ENCODE measurements around the gene ABCC5. TPM values are rescaled to one million over a fixed set of nuclear protein-coding genes. Genes with fewer than 3 reads are reported as not detected.
"Not testable (repeated sequence)": the region's sequence is repeated elsewhere in the genome, so short reads cannot be mapped to it uniquely, and the experiment has no call there.

Gene ABCC5
- total and polyA plus RNA-seq, 3 experiments from 2014 or later, result 9.5 to 19.0 (median 18.1) TPM

- Histone ChIP-seq H3K4me1 (ENCODE audit: insufficient read depth, low read length) (no peaks in the 10 kb centered on the region), H3K27ac (ENCODE audit: low read depth, low read length) (no peak overlapping the region), H3K36me3 (ENCODE audit: insufficient read depth, low read length) (no peaks in the 10 kb centered on the region), H3K9me3 (ENCODE audit: low read length) (no peaks in the 10 kb centered on the region), H3K27me3 (ENCODE audit: insufficient read depth, low read length, poor library complexity, severe bottlenecking) (no peaks in the 10 kb centered on the region), H3K4me3 (ENCODE audit: low read length) (no peak overlapping the region)
- Mint-ChIP-seq H3K4me3 (no peak overlapping the region), H3K27ac (peak overlapping the region in 1 of 8 donors; percentile 55), H3K4me1 (no peaks in the 10 kb centered on the region), H3K9me3 (no peaks in the 10 kb centered on the region), H3K36me3 (no peaks in the 10 kb centered on the region), H3K27me3 (peaks cover 0 to 1% of the 10 kb centered on the region in 2 donors)
- CTCF ChIA-PET, result no interaction called here
- POLR2A ChIA-PET, result no interaction called here
- DNase-seq, result no peak
Measured at GRCh38 chr3:184042617-184043016, 24.9 kb upstream of the ABCC5 start.

GRCh38 chr3:184040010-184040409 is 22.3 kb upstream of the ABCC5 start:
- Mint-ChIP-seq H3K9me3 (no peaks in the 10 kb centered on the region), H3K36me3 (no peaks in the 10 kb centered on the region), H3K4me3 (no peak overlapping the region), H3K27me3 (peaks cover 0 to 3% of the 10 kb centered on the region in 2 donors), H3K27ac (no peak overlapping the region), H3K4me1 (no peaks in the 10 kb centered on the region)
- Histone ChIP-seq H3K27ac (ENCODE audit: low read depth, low read length) (no peak overlapping the region), H3K27me3 (ENCODE audit: insufficient read depth, low read length, poor library complexity, severe bottlenecking) (no peaks in the 10 kb centered on the region), H3K4me3 (ENCODE audit: low read length) (no peak overlapping the region), H3K9me3 (ENCODE audit: low read length) (no peaks in the 10 kb centered on the region), H3K4me1 (ENCODE audit: insufficient read depth, low read length) (no peaks in the 10 kb centered on the region), H3K36me3 (ENCODE audit: insufficient read depth, low read length) (no peaks in the 10 kb centered on the region)
- DNase-seq, result no peak
- ChIA-PET POLR2A (no interaction called here), CTCF (no interaction called here)

- H3K36me3 Mint-ChIP-seq, result no peaks in the 10 kb centered on the region
- H3K4me3 ChIP-seq (ENCODE audit: low read length), result no peak overlapping the region
- H3K4me1 Mint-ChIP-seq, result no peaks in the 10 kb centered on the region
- DNase-seq, result no peak
- no peak overlapping the region for H3K4me3 Mint-ChIP-seq
- ChIA-PET CTCF (no interaction called here), POLR2A (no interaction called here)
- no peaks in the 10 kb centered on the region for H3K36me3 ChIP-seq (ENCODE audit: insufficient read depth, low read length)
- H3K27ac Mint-ChIP-seq, result no peak overlapping the region
- H3K27me3 ChIP-seq (ENCODE audit: insufficient read depth, low read length, poor library complexity, severe bottlenecking), result no peaks in the 10 kb centered on the region
- H3K27me3 Mint-ChIP-seq, result peaks cover 0 to 2% of the 10 kb centered on the region in 2 donors
- no peak overlapping the region for H3K27ac ChIP-seq (ENCODE audit: low read depth, low read length)
- no peaks in the 10 kb centered on the region for H3K9me3 ChIP-seq (ENCODE audit: low read length)
- H3K4me1 ChIP-seq (ENCODE audit: insufficient read depth, low read length), result no peaks in the 10 kb centered on the region
- H3K9me3 Mint-ChIP-seq, result no peaks in the 10 kb centered on the region
Measured at GRCh38 chr3:184039414-184039813, 21.7 kb upstream of the ABCC5 start.

GRCh38 chr3:184038307-184038706 is 20.6 kb upstream of the ABCC5 start:
- H3K4me1 Mint-ChIP-seq; H3K36me3 Mint-ChIP-seq; H3K27me3 ChIP-seq (ENCODE audit: insufficient read depth, low read length, poor library complexity, severe bottlenecking); H3K4me3 Mint-ChIP-seq; H3K9me3 ChIP-seq (ENCODE audit: low read length); H3K4me1 ChIP-seq (ENCODE audit: insufficient read depth, low read length); H3K36me3 ChIP-seq (ENCODE audit: insufficient read depth, low read length); POLR2A ChIA-PET; CTCF ChIA-PET; H3K4me3 ChIP-seq (ENCODE audit: low read length); H3K9me3 Mint-ChIP-seq; H3K27me3 Mint-ChIP-seq; DNase-seq; H3K27ac ChIP-seq (ENCODE audit: low read depth, low read length): not testable (repeated sequence)
- peak overlapping the region in 1 of 8 donors; percentile 91 for H3K27ac Mint-ChIP-seq

- no peaks in the 10 kb centered on the region for H3K9me3 ChIP-seq (ENCODE audit: low read length)
- POLR2A ChIA-PET, result no interaction called here
- Mint-ChIP-seq H3K4me1 (no peaks in the 10 kb centered on the region), H3K27me3 (peaks cover under 1 to 2% of the 10 kb centered on the region in 2 donors), H3K27ac (no peak overlapping the region), H3K36me3 (no peaks in the 10 kb centered on the region), H3K4me3 (no peak overlapping the region), H3K9me3 (no peaks in the 10 kb centered on the region)
- no peaks in the 10 kb centered on the region for H3K27me3 ChIP-seq (ENCODE audit: insufficient read depth, low read length, poor library complexity, severe bottlenecking)
- H3K27ac ChIP-seq (ENCODE audit: low read depth, low read length), result no peak overlapping the region
- CTCF ChIA-PET, result no interaction called here
- no peak for DNase-seq
- H3K4me1 ChIP-seq (ENCODE audit: insufficient read depth, low read length), result no peaks in the 10 kb centered on the region
- H3K36me3 ChIP-seq (ENCODE audit: insufficient read depth, low read length), result no peaks in the 10 kb centered on the region
- H3K4me3 ChIP-seq (ENCODE audit: low read length), result no peak overlapping the region
Measured at GRCh38 chr3:184037816-184038215, 20.1 kb upstream of the ABCC5 start.

- POLR2A ChIA-PET, result no interaction called here
- H3K4me3 ChIP-seq (ENCODE audit: low read length), result no peak within 1 kb of the TSS
Measured at GRCh38 chr3:184031187-184031792, 13.6 kb upstream of the ABCC5 start, which contains the start of gene HTR3D. TSS of gene HTR3D (plus strand) at chr3:184031742. CDS start at chr3:184031742, 0 bp downstream.

GRCh38 chr3:184030536-184030935 is 12.9 kb upstream of the ABCC5 start:
- peaks cover 7 to 29% of the 10 kb centered on the region in 2 donors for H3K27me3 Mint-ChIP-seq
- CTCF ChIA-PET, result no interaction called here
- H3K27me3 ChIP-seq (ENCODE audit: insufficient read depth, low read length, poor library complexity, severe bottlenecking), result no peaks in the 10 kb centered on the region
- H3K4me3 ChIP-seq (ENCODE audit: low read length), result no peak overlapping the region
- H3K9me3 Mint-ChIP-seq, result no peaks in the 10 kb centered on the region
- no peak overlapping the region for H3K27ac ChIP-seq (ENCODE audit: low read depth, low read length)
- H3K9me3 ChIP-seq (ENCODE audit: low read length), result no peaks in the 10 kb centered on the region
- H3K4me1 ChIP-seq (ENCODE audit: insufficient read depth, low read length), result no peaks in the 10 kb centered on the region
- H3K4me3 Mint-ChIP-seq, result no peak overlapping the region
- no peaks in the 10 kb centered on the region for H3K36me3 ChIP-seq (ENCODE audit: insufficient read depth, low read length)
- H3K36me3 Mint-ChIP-seq, result no peaks in the 10 kb centered on the region
- DNase-seq, result no peak
- POLR2A ChIA-PET, result no interaction called here
- no peaks in the 10 kb centered on the region for H3K4me1 Mint-ChIP-seq
- H3K27ac Mint-ChIP-seq, result no peak overlapping the region

More at GRCh38 chr3:184031187-184031792, 13.6 kb upstream of the ABCC5 start, which contains the start of gene HTR3D:
- Histone ChIP-seq H3K36me3 (ENCODE audit: insufficient read depth, low read length) (no peaks in the 10 kb centered on the region), H3K4me1 (ENCODE audit: insufficient read depth, low read length) (no peaks in the 10 kb centered on the region), H3K9me3 (ENCODE audit: low read length) (no peaks in the 10 kb centered on the region), H3K27ac (ENCODE audit: low read depth, low read length) (no peak within 1 kb of the TSS), H3K27me3 (ENCODE audit: insufficient read depth, low read length, poor library complexity, severe bottlenecking) (no peaks in the 10 kb centered on the region)
- Mint-ChIP-seq H3K36me3 (no peaks in the 10 kb centered on the region), H3K4me3 (no peak within 1 kb of the TSS), H3K27ac (peak within 1 kb of the TSS in 1 of 8 donors; percentile 16), H3K27me3 (peaks cover 7 to 25% of the 10 kb centered on the region in 2 donors), H3K4me1 (no peaks in the 10 kb centered on the region), H3K9me3 (no peaks in the 10 kb centered on the region)
- CTCF ChIA-PET, result no interaction called here
- DNase-seq, result no peak

GRCh38 chr3:184029443-184029842 is 11.8 kb upstream of the ABCC5 start:
- Histone ChIP-seq H3K27me3 (ENCODE audit: insufficient read depth, low read length, poor library complexity, severe bottlenecking) (no peaks in the 10 kb centered on the region), H3K4me3 (ENCODE audit: low read length) (no peak overlapping the region), H3K9me3 (ENCODE audit: low read length) (no peaks in the 10 kb centered on the region), H3K36me3 (ENCODE audit: insufficient read depth, low read length) (no peaks in the 10 kb centered on the region), H3K27ac (ENCODE audit: low read depth, low read length) (no peak overlapping the region), H3K4me1 (ENCODE audit: insufficient read depth, low read length) (no peaks in the 10 kb centered on the region)
- ChIA-PET POLR2A (no interaction called here), CTCF (no interaction called here)
- no peak for DNase-seq
- peaks cover 7 to 32% of the 10 kb centered on the region in 2 donors for H3K27me3 Mint-ChIP-seq
- no peaks in the 10 kb centered on the region for H3K36me3 Mint-ChIP-seq
- no peak overlapping the region for H3K4me3 Mint-ChIP-seq
- H3K27ac Mint-ChIP-seq, result no peak overlapping the region
- H3K9me3 Mint-ChIP-seq, result no peaks in the 10 kb centered on the region
- H3K4me1 Mint-ChIP-seq, result no peaks in the 10 kb centered on the region

All from CD8-positive, alpha-beta memory T cell (primary cell).